SK-N-SH (cell line): ENCODE results near the gene ARHGAP26. TPM values are rescaled to one million over a fixed set of nuclear protein-coding genes. Genes with fewer than 3 reads are reported as not detected.
A peak's percentile ranks its signal among the peaks of the same experiment; 100 is the strongest.

ENCODE experiments used
- CTCF ChIA-PET: fragments of 300-600, 350-600 bp; formaldehyde crosslinking; extraction: SDS; loops from one replicate; lab custom pipeline; 2021; lab: Yijun Ruan, JAX
- POLR2A ChIA-PET: fragments of 350-600 bp; sonication (Branson Sonifier 250); formaldehyde crosslinking; extraction: SDS; loops from one replicate; lab custom pipeline; 2020; ENCODE audit warnings: antibody characterized with exemption, inconsistent platforms; lab: Yijun Ruan, JAX
- DNase-seq: peaks from one replicate; pipeline ENCODE4 v3.0.0; 2012
- H2AFZ ChIP-seq: fragments of 200-600 bp; sonication (generic); 2 replicates; pipeline ENCODE4 v1.8.1; 2016; ENCODE audit warnings: antibody characterized with exemption, mild to moderate bottlenecking, low read depth
- H3F3A ChIP-seq: fragments of 200-600 bp; sonication (generic); replicated peaks from 2 replicates; pipeline ENCODE3; 2016; ENCODE audit warnings: antibody characterized with exemption, mild to moderate bottlenecking; ENCODE audit not compliant: insufficient read depth
- H3K27ac ChIP-seq, 2 experiments: fragments of 200-500 bp in 1 of 2; fragments of 200-600 bp in 1 of 2; sonication (Bioruptor generic) in 1 of 2; sonication (generic), shearing (Covaris generic) in 1 of 2; 2 replicates each; pipeline versions ENCODE4 v1.5.1 to v1.6.1; 2014 to 2016; ENCODE audit warnings: low read depth in 2 of 2, inconsistent platforms in 1 of 2, low read length in 1 of 2, mild to moderate bottlenecking in 1 of 2, mixed read lengths in 1 of 2
- H3K27me3 ChIP-seq: fragments of 200-600 bp; sonication (generic), shearing (Covaris generic); 2 replicates; pipeline ENCODE4 v1.6.1; 2016; ENCODE audit warnings: mixed run types; ENCODE audit not compliant: insufficient read depth
- H3K36me3 ChIP-seq, 2 experiments: fragments of 200-500 bp in 1 of 2; fragments of 200-600 bp in 1 of 2; sonication (Bioruptor generic) in 1 of 2; sonication (generic) in 1 of 2; replicated peaks in 1 of 2; 2 replicates each; pipeline versions ENCODE3 to v1.5.1; 2014 to 2016; ENCODE audit warnings: low read length in 1 of 2, mild to moderate bottlenecking in 1 of 2; ENCODE audit not compliant: insufficient read depth in 2 of 2, control insufficient read depth in 1 of 2
- H3K4me1 ChIP-seq, 2 experiments: fragments of 200-500 bp in 1 of 2; fragments of 200-600 bp in 1 of 2; sonication (Bioruptor generic) in 1 of 2; sonication (generic), shearing (Covaris generic) in 1 of 2; 2 replicates each; pipeline versions ENCODE4 v1.5.1 to v1.6.1; 2014 to 2016; ENCODE audit warnings: low read depth in 1 of 2, low read length in 1 of 2, mixed run types in 1 of 2; ENCODE audit not compliant: insufficient read depth in 2 of 2, control insufficient read depth in 1 of 2
- H3K4me2 ChIP-seq: fragments of 200-600 bp; sonication (generic), shearing (Covaris generic); 2 replicates; pipeline ENCODE4 v1.6.1; 2017; ENCODE audit warnings: mixed run types
- H3K4me3 ChIP-seq, 2 experiments: fragments of 200-500 bp in 1 of 2; fragments of 200-600 bp in 1 of 2; sonication (Bioruptor generic) in 1 of 2; sonication (generic), shearing (Covaris generic) in 1 of 2; 2 replicates each; pipeline versions ENCODE4 v1.5.1 to v1.8.1; 2014 to 2016; ENCODE audit warnings: low read depth in 2 of 2, inconsistent platforms in 1 of 2, low read length in 1 of 2, mild to moderate bottlenecking in 1 of 2, mixed read lengths in 1 of 2, moderate library complexity in 1 of 2
- H3K79me2 ChIP-seq: fragments of 200-600 bp; sonication (generic); 2 replicates; pipeline ENCODE4 v1.8.1; 2017; ENCODE audit warnings: mild to moderate bottlenecking; ENCODE audit not compliant: insufficient read depth
- H3K9ac ChIP-seq: fragments of 200-600 bp; sonication (generic); 2 replicates; pipeline ENCODE4 v1.6.1; 2017; ENCODE audit warnings: mixed run types
- H3K9me2 ChIP-seq: fragments of 200-600 bp; sonication (generic); 2 replicates; pipeline ENCODE4 v1.6.1; 2017; ENCODE audit warnings: mixed run types
- H3K9me3 ChIP-seq: fragments of 200-600 bp; sonication (generic); 2 replicates; pipeline ENCODE4 v1.6.1; 2017; ENCODE audit warnings: mixed run types, mild to moderate bottlenecking, moderate library complexity
- H4K20me1 ChIP-seq: fragments of 200-600 bp; sonication (generic); 2 replicates; pipeline ENCODE4 v1.6.1; 2017; ENCODE audit warnings: mild to moderate bottlenecking, mixed run types; ENCODE audit not compliant: insufficient read depth
- CHD2 ChIP-seq: fragments of 150-350 bp; IDR thresholded peaks from 2 replicates; pipeline ENCODE4 v1.6.1; 2018; ENCODE audit warnings: low read length; ENCODE audit not compliant: partially characterized antibody
- EP300 ChIP-seq, 2 experiments: IDR thresholded peaks; 2 replicates each; pipeline versions ENCODE4 v1.4.0 to v1.6.1; 2012; ENCODE audit warnings: borderline replicate concordance in 1 of 2, low read depth in 1 of 2, low read length in 1 of 2
- MEF2A ChIP-seq: IDR thresholded peaks from 2 replicates; pipeline ENCODE4 v1.4.0; 2012; ENCODE audit warnings: low read depth, borderline replicate concordance
- MXI1 ChIP-seq: IDR thresholded peaks from 2 replicates; pipeline ENCODE4 v1.6.1; 2012; ENCODE audit warnings: mild to moderate bottlenecking, low read depth, low read length, improper control_type of control experiment
- RAD21 ChIP-seq: IDR thresholded peaks from 2 replicates; pipeline ENCODE4 v1.6.1; 2012; ENCODE audit warnings: mild to moderate bottlenecking, low read length
- RXRA ChIP-seq: IDR thresholded peaks from 2 replicates; pipeline ENCODE4 v1.4.0; 2012; ENCODE audit warnings: low read depth, mild to moderate bottlenecking, borderline replicate concordance
- SIN3A ChIP-seq: IDR thresholded peaks from 2 replicates; pipeline ENCODE4 v1.6.1; 2012; ENCODE audit warnings: low read depth, mild to moderate bottlenecking, low read length, moderate library complexity, borderline replicate concordance
- WGBS: methylation state at CpG from one replicate; pipeline ENCODE4 v1.1.6; 2017; ENCODE audit warnings: low lambda C conversion rate; 5-methylcytosine and 5-hydroxymethylcytosine counted together
- polyA plus RNA-seq, 3 experiments: library from polyadenylated mRNA; depleted of rRNA; stranded (reverse); fragments of >200 nt; gene quantifications; 2 replicates each; pipeline ENCODE4 v1.2.3, GENCODE V29; 2012
- TF ChIP-seq, protein P1 (sequence below): fragments of 200-600 bp; sonication (generic); IDR thresholded peaks from 2 replicates; pipeline ENCODE4 v1.6.1; 2017; ENCODE audit warnings: antibody characterized with exemption, mild to moderate bottlenecking, moderate library complexity
- TF ChIP-seq, protein P2 (sequence below): IDR thresholded peaks from 2 replicates; pipeline ENCODE4 v1.4.0; 2012; ENCODE audit warnings: low read depth, borderline replicate concordance
- TF ChIP-seq, protein P3 (sequence below): IDR thresholded peaks from 2 replicates; pipeline ENCODE4 v1.4.0; 2012; ENCODE audit warnings: low read depth, borderline replicate concordance

The ARHGAP26 gene
- polyA plus RNA-seq, 1 of the 3 experiments (the other 2 are of a cell fraction): 6.1 TPM

DNA sequence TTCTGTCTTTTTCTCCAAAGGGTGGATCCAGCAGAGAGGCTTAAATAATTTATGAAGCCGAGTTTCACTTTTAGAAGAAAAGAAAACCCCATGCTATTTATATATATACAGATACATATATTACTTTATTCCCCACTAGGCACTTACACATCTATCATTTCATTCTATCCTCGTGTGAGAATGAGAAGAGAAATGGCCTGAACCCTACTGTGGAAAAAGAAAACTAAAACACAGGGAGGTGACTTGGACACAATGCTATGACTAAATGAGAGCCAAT is 438.1 kb downstream of the ARHGAP26 start:
- Histone ChIP-seq H3K4me2 (no peak overlapping the region), H3K27me3 (no peaks in the 10 kb centered on the region)
- CTCF ChIA-PET: interaction anchor here (1.4 kb wide), 1 partner anchor 12 kb away, joined by 6 read pairs; no protein-coding TSS in a partner anchor

DNA sequence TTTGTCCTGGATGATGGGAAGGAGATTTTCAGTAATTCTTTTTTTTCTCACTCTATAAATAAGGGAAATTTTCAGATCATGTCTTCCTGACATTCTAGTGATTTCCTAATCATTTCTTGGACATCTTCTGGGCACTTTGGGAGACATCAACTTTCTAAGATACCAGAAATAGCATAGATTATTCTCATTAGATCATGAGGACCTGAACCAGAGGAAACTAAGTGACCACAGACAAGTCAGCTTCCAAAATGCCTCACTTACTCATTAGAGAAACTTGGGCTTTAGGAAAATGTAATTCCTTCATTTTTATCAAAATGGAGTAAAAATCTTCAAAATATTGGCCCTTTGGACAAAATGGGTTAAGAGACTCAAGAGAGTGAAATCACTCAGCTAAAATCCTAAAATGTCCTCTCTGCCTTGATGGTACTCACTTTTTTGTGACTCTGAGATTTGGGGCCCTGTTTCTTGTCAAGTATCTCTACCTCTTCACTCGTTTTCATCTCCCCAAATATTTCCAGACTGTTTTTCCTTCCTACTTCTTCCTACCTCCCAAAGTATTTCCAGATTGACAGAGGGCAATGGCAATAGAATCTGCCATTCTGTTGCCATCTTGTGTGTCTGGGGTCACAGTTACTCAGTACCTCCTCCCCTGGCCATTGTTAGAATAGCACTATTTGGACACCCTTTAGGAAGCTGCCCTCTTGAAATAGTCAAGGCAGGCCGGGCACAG is 438.8 kb downstream of the ARHGAP26 start:
- 89% methylated on average over 2 of the region's 2 CpGs for WGBS
- no peaks in the 10 kb centered on the region for H3K36me3 ChIP-seq
- DNase-seq: no peak
- peaks cover 0 to 22% of the 10 kb centered on the region in 2 experiments for H3K4me1 ChIP-seq
- TF ChIP-seq, protein P1, sequence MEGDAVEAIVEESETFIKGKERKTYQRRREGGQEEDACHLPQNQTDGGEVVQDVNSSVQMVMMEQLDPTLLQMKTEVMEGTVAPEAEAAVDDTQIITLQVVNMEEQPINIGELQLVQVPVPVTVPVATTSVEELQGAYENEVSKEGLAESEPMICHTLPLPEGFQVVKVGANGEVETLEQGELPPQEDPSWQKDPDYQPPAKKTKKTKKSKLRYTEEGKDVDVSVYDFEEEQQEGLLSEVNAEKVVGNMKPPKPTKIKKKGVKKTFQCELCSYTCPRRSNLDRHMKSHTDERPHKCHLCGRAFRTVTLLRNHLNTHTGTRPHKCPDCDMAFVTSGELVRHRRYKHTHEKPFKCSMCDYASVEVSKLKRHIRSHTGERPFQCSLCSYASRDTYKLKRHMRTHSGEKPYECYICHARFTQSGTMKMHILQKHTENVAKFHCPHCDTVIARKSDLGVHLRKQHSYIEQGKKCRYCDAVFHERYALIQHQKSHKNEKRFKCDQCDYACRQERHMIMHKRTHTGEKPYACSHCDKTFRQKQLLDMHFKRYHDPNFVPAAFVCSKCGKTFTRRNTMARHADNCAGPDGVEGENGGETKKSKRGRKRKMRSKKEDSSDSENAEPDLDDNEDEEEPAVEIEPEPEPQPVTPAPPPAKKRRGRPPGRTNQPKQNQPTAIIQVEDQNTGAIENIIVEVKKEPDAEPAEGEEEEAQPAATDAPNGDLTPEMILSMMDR: peak; percentile 38
- no peak for TF ChIP-seq RAD21
- no peak for TF ChIP-seq SIN3A
- TF ChIP-seq EP300 (IDR thresholded peaks at IDR 0.05; ENCODE audit: borderline replicate concordance in 1 of 2, low read depth in 1 of 2, low read length in 1 of 2): no peak
- TF ChIP-seq MEF2A: no peak
- H4K20me1 ChIP-seq: no peaks in the 10 kb centered on the region
- H3K4me3 ChIP-seq: no peak overlapping the region
- H3K9me3 ChIP-seq: no peaks in the 10 kb centered on the region
- no peak overlapping the region for H3K9ac ChIP-seq
- H3K27ac ChIP-seq: no peak overlapping the region
- H2AFZ ChIP-seq: no peak overlapping the region
- ChIA-PET POLR2A (no interaction called here), CTCF (interaction anchor here (1.1 to 1.8 kb wide), 3 partner anchors 11 to 759 kb away, joined by 3 to 6 read pairs (median 5); no protein-coding TSS in a partner anchor)
- no peaks in the 10 kb centered on the region for H3K27me3 ChIP-seq
- H3K4me2 ChIP-seq: no peak overlapping the region
- H3F3A ChIP-seq: peaks cover 16% of the 10 kb centered on the region
- no peaks in the 10 kb centered on the region for H3K9me2 ChIP-seq
- no peaks in the 10 kb centered on the region for H3K79me2 ChIP-seq

More for the DNA sequence above, 438.1 kb downstream of the ARHGAP26 start:
- Histone ChIP-seq H2AFZ (no peak overlapping the region), H3K9me3 (no peaks in the 10 kb centered on the region), H3K36me3 (no peaks in the 10 kb centered on the region), H3K79me2 (no peaks in the 10 kb centered on the region), H3K9ac (no peak overlapping the region), H3K4me1 (peaks cover 0 to 19% of the 10 kb centered on the region in 2 experiments), H3F3A (peaks cover 16% of the 10 kb centered on the region), H3K9me2 (no peaks in the 10 kb centered on the region), H4K20me1 (no peaks in the 10 kb centered on the region), H3K27ac (no peak overlapping the region), H3K4me3 (no peak overlapping the region)
- DNase-seq: no peak
- WGBS: 98% methylated on average over 2 of the region's 2 CpGs
- POLR2A ChIA-PET: no interaction called here
- TF ChIP-seq, protein P2, sequence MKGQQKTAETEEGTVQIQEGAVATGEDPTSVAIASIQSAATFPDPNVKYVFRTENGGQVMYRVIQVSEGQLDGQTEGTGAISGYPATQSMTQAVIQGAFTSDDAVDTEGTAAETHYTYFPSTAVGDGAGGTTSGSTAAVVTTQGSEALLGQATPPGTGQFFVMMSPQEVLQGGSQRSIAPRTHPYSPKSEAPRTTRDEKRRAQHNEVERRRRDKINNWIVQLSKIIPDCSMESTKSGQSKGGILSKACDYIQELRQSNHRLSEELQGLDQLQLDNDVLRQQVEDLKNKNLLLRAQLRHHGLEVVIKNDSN: no peak
- no peak for TF ChIP-seq RXRA
- no peak for TF ChIP-seq CHD2
- no peak for TF ChIP-seq SIN3A
- no peak for TF ChIP-seq MXI1
- TF ChIP-seq, protein P3, sequence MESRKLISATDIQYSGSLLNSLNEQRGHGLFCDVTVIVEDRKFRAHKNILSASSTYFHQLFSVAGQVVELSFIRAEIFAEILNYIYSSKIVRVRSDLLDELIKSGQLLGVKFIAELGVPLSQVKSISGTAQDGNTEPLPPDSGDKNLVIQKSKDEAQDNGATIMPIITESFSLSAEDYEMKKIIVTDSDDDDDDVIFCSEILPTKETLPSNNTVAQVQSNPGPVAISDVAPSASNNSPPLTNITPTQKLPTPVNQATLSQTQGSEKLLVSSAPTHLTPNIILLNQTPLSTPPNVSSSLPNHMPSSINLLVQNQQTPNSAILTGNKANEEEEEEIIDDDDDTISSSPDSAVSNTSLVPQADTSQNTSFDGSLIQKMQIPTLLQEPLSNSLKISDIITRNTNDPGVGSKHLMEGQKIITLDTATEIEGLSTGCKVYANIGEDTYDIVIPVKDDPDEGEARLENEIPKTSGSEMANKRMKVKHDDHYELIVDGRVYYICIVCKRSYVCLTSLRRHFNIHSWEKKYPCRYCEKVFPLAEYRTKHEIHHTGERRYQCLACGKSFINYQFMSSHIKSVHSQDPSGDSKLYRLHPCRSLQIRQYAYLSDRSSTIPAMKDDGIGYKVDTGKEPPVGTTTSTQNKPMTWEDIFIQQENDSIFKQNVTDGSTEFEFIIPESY: no peak
